Kidney (tissue), 14 donors: Measurements from ENCODE around the gene ADGRV1. TPM values are rescaled to one million over a fixed set of nuclear protein-coding genes. Genes with fewer than 3 reads are reported as not detected.

Experiments
- DNase-seq, 5 donors: peaks; one replicate each; pipeline ENCODE4 v3.0.0-alpha.2; 2013 to 2020
- FAIRE-seq: peaks from 2 replicates; lab custom pipeline; 2012; peaks lifted over from hg19 to GRCh38; lab: Jason Lieb, UNC
- H3K27ac ChIP-seq, 2 donors: one replicate each; pipeline ENCODE4 v1.7.0; 2013; ENCODE audit warnings: low read depth in 2 of 2, low read length in 2 of 2, inconsistent platforms in 1 of 2
- H3K27me3 ChIP-seq: one replicate; pipeline ENCODE4 v1.7.1; 2013; ENCODE audit warnings: low read length, inconsistent platforms; ENCODE audit not compliant: control insufficient read depth, insufficient read depth
- H3K36me3 ChIP-seq, 3 donors: one replicate each; pipeline versions ENCODE4 v1.7.0 to v1.7.1; 2013; ENCODE audit warnings: low read length in 3 of 3, control low read depth in 1 of 3, inconsistent platforms in 1 of 3; ENCODE audit not compliant: insufficient read depth in 3 of 3, control insufficient read depth in 2 of 3
- H3K4me1 ChIP-seq, 3 donors: one replicate each; pipeline versions ENCODE4 v1.7.0 to v1.7.1; 2013; ENCODE audit warnings: low read length in 3 of 3, inconsistent platforms in 1 of 3, low read depth in 1 of 3; ENCODE audit not compliant: control insufficient read depth in 2 of 3, insufficient read depth in 2 of 3
- H3K4me3 ChIP-seq, 3 donors: one replicate each; pipeline versions ENCODE4 v1.7.0 to v1.8.1; 2013; ENCODE audit warnings: low read length in 3 of 3, control low read depth in 1 of 3, inconsistent platforms in 1 of 3
- H3K9ac ChIP-seq, 3 donors: one replicate each; pipeline versions ENCODE4 v1.7.0 to v1.7.1; 2013; ENCODE audit warnings: low read length in 3 of 3, control low read depth in 1 of 3, inconsistent platforms in 1 of 3
- H3K9me3 ChIP-seq, 3 donors: one replicate each; pipeline versions ENCODE4 v1.7.0 to v1.7.1; 2013; ENCODE audit warnings: low read length in 3 of 3, control low read depth in 1 of 3, inconsistent platforms in 1 of 3; ENCODE audit not compliant: control insufficient read depth in 2 of 3, insufficient read depth in 1 of 3
- CTCF ChIP-seq: IDR thresholded peaks from 3 replicates; pipeline ENCODE4 v1.5.1; 2012; ENCODE audit warnings: mild to moderate bottlenecking, moderate library complexity, borderline replicate concordance; ENCODE audit not compliant: insufficient read depth; ENCODE audit errors: extremely low read depth
- intact Hi-C: fragments of 100-400 bp; cut with DNase I; formaldehyde crosslinking; loops from one replicate; pipeline ENCODE4 v1.11.1; 2022
- polyA plus RNA-seq: library from polyadenylated mRNA; stranded (reverse); fragments of 350-450 nt; fragmentation: Illumina TruSeq; extraction: RNeasy Lipid Tissue Mini Kit (QIAGEN cat#74804); gene quantifications from one replicate; pipeline ENCODE4 v1.2.3, GENCODE V29; 2014; ENCODE audit warnings: low read depth, low replicate concordance; ENCODE audit not compliant: insufficient read depth
- total RNA-seq: library from RNA; stranded (reverse); fragmentation: NEBNext Ultra II Directional; extraction: Animal tissue kit (Norgen Biotek cat#: 25700); gene quantifications from one replicate; pipeline ENCODE4 v1.2.1, GENCODE V29; 2021
- donor health status: control.
- donor health status: control.
- donor health status: control.
- donor health status: control.
- donor health status: control.
- donor health status: DM: yes; HTN: yes; CAD: no.
- donor health status: Normal renal cell carcinoma (clear cell type).

The ADGRV1 gene
- total and polyA plus RNA-seq, 2 donors from 2014 or later = 7.0 to 7.3 TPM

GRCh38 chr5:91052977-91053740 is 494.6 kb downstream of the ADGRV1 start:
- TF ChIP-seq CTCF = no peak
- no peak for FAIRE-seq
- H3K9ac ChIP-seq = no peak overlapping the region
- peak in 1 of 5 donors; percentile 20 for DNase-seq
- no peaks in the 10 kb centered on the region for H3K27me3 ChIP-seq
- H3K4me1 ChIP-seq = peaks cover 0 to 3% (median 0%) of the 10 kb centered on the region in 3 donors
- no peak overlapping the region for H3K4me3 ChIP-seq
- no peaks in the 10 kb centered on the region for H3K36me3 ChIP-seq
- no peak overlapping the region for H3K27ac ChIP-seq
- intact Hi-C loops = no loop called here
- no peaks in the 10 kb centered on the region for H3K9me3 ChIP-seq

DNA sequence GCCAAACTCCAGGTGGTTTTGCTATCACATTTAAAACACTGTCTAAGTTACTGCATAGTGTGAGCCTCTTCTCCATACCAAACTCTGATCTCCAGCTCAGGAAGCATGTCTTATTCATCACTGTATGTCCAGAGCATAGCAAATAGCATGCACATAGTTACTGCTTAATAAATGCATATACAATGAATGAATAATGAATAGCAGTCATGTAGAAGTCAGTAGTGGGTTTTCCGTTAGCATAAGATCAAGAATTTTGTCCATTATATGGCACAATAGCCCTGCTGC is 495.1 kb downstream of the ADGRV1 start:
- no peak overlapping the region for H3K27ac ChIP-seq
- no peak overlapping the region for H3K4me3 ChIP-seq
- intact Hi-C loops = no loop called here

GRCh38 chr5:91058155-91058554 is 499.6 kb downstream of the ADGRV1 start:
- intact Hi-C loops = no loop called here
- DNase-seq = no peak
- Histone ChIP-seq H3K9ac (no peak overlapping the region), H3K36me3 (no peaks in the 10 kb centered on the region), H3K4me3 (no peak overlapping the region), H3K27me3 (no peaks in the 10 kb centered on the region), H3K9me3 (no peaks in the 10 kb centered on the region), H3K27ac (no peak overlapping the region), H3K4me1 (peaks cover 0 to 8% (median 3%) of the 10 kb centered on the region in 3 donors)
- no peak for FAIRE-seq
- TF ChIP-seq CTCF = no peak

More for the DNA sequence above, 495.1 kb downstream of the ADGRV1 start:
- H3K9ac ChIP-seq = no peak overlapping the region
- no peaks in the 10 kb centered on the region for H3K36me3 ChIP-seq
- H3K4me1 ChIP-seq = peaks cover 0 to 3% (median 0%) of the 10 kb centered on the region in 3 donors
- H3K9me3 ChIP-seq = no peaks in the 10 kb centered on the region
- H3K27me3 ChIP-seq = no peaks in the 10 kb centered on the region
- TF ChIP-seq CTCF = no peak
- no peak for FAIRE-seq
- DNase-seq = no peak

- Histone ChIP-seq H3K9me3 (no peaks in the 10 kb centered on the region), H3K27me3 (no peaks in the 10 kb centered on the region), H3K4me3 (no peak overlapping the region), H3K4me1 (peaks cover 0 to 8% (median 2%) of the 10 kb centered on the region in 3 donors), H3K36me3 (no peaks in the 10 kb centered on the region), H3K27ac (no peak overlapping the region), H3K9ac (no peak overlapping the region)
- no peak for DNase-seq
- TF ChIP-seq CTCF = no peak
- intact Hi-C loops = no loop called here
- FAIRE-seq = no peak
Measured at GRCh38 chr5:91058575-91058974, 500.0 kb downstream of the ADGRV1 start.
